ENCODE results near the gene CXCL17.
A peak's percentile ranks its signal among the peaks of the same experiment; 100 is the strongest.
"Not testable (repeated sequence)": the region's sequence is repeated elsewhere in the genome, so short reads cannot be mapped to it uniquely, and the experiment has no call there.

Gene CXCL17, protein sequence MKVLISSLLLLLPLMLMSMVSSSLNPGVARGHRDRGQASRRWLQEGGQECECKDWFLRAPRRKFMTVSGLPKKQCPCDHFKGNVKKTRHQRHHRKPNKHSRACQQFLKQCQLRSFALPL

DNA sequence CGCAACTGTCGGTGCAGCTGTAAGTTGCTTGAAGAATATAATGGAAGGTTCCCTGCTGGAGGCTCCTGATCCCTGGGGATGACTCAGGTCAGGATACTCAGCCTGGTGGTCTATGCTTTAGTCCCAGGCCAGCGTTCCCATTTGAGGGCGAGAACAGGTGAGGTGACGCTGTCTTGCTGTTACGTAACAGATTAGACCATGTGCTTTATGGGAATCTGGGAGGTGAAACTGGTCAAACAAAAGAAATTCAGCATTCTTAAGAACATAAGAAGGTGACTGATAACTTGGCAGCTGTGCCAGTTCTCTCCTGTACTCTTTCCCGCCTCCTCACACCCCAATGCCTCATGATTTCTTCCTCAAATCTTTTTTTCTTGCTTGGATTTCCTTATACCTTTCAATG, at the start of gene CXCL17:
TSS of gene CXCL17 (minus strand) at position 114 of the 400 bp plus-strand sequence. CDS start 114 bp downstream, outside the sequence.
- no peak within 1 kb of the TSS for H3K9ac ChIP-seq (ENCODE audit: low read length)
- no peaks in the 10 kb centered on the region for H3K36me3 ChIP-seq (ENCODE audit: control insufficient read depth, insufficient read depth, low read length)
- H3K27ac ChIP-seq (ENCODE audit: low read depth, low read length) = no peak within 1 kb of the TSS
- H3K4me1 ChIP-seq (ENCODE audit: control insufficient read depth, insufficient read depth, low read length) = no peaks in the 10 kb centered on the region
- no peaks in the 10 kb centered on the region for H3K27me3 ChIP-seq (ENCODE audit: control insufficient read depth, insufficient read depth, low read length)
- no peak within 1 kb of the TSS for H3K4me3 ChIP-seq (ENCODE audit: low read length)

DNA sequence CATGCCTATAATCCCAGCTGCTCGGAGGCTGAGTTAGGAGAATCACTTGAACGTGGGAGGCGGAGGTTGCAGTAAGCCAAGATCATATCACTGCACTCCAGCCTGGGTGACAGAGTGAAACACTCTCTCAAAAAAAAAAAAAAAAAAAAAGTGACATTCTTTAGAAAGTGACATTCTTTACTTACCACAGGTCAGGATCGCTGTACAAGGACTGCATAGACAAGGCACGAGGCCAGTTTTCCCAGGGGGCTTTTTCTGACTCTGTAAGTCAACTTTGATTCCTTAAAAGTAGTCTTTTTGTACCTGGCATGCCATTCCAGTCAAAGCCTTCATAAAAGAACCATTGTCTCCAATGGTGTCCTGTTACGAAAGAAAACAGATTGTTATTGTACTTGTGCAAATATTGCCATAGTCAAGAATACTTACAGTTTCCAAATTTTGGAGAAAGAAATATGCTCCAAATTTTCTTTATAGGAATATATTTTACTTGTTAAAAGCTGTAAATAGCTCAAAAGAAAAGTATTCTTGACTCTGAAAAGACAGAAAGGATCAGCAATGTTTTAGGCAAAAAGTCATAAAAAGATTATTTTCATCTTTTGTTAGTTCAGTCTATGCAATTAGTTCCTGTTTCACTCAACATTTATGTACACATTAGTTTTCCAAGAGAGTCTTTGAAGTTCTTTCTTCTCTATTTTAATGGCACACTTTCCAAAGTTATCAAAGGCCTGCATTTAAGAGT, 46.2 kb upstream of the CXCL17 start:
- no peaks in the 10 kb centered on the region for H3K27me3 ChIP-seq (ENCODE audit: control insufficient read depth, insufficient read depth, low read length)
- H3K4me3 ChIP-seq (ENCODE audit: low read length) = no peak overlapping the region
- no peak overlapping the region for H3K9ac ChIP-seq (ENCODE audit: low read length)
- H3K36me3 ChIP-seq (ENCODE audit: control insufficient read depth, insufficient read depth, low read length) = no peaks in the 10 kb centered on the region
- H3K4me1 ChIP-seq (ENCODE audit: control insufficient read depth, insufficient read depth, low read length) = no peaks in the 10 kb centered on the region
- H3K27ac ChIP-seq (ENCODE audit: low read depth, low read length) = no peak overlapping the region

GRCh38 chr19:42487798-42488178, 45.0 kb upstream of the CXCL17 start:
- Histone ChIP-seq H3K27me3 (ENCODE audit: control insufficient read depth, insufficient read depth, low read length) (no peaks in the 10 kb centered on the region), H3K4me1 (ENCODE audit: control insufficient read depth, insufficient read depth, low read length) (no peaks in the 10 kb centered on the region), H3K9ac (ENCODE audit: low read length) (no peak overlapping the region), H3K36me3 (ENCODE audit: control insufficient read depth, insufficient read depth, low read length) (no peaks in the 10 kb centered on the region), H3K27ac (ENCODE audit: low read depth, low read length) (no peak overlapping the region), H3K4me3 (ENCODE audit: low read length) (no peak overlapping the region)

DNA sequence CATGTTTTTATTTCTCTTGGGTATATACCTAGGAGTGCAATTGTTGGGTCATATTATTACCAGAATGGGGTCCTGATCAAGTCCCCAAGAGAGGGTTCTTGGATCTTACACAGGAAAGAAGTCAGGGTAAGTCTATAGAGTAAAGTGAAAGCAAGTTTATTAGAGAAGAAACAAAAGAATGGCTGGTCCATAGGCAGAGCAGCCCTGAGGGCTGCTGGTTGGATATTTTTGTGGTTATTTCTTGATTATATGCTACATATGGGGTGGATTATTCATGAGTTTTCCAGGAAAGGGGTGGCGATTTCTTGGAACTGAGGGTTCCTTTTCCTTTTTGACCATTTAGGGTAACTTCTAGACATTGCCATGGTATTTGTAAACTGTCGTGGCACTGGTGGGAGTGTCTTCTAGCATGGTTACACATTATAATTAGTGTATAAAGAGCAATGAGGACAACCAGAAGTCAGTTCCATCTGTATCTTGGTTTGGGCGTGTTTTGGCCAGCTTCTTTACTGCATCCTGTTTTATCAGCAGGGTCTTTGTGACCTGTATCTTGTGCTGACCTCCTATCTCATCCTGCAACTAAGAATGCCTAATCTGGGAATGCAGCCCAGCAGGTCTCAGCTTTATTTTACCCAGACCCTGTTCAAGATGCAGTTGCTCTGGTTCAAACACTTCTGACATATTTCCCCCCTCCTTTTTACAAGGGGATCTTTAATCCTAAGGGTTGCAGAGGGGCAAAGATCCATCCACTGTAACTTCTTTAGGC, 44.5 kb upstream of the CXCL17 start:
- no peaks in the 10 kb centered on the region for H3K36me3 ChIP-seq (ENCODE audit: control insufficient read depth, insufficient read depth, low read length)
- no peaks in the 10 kb centered on the region for H3K27me3 ChIP-seq (ENCODE audit: control insufficient read depth, insufficient read depth, low read length)
- no peak overlapping the region for H3K27ac ChIP-seq (ENCODE audit: low read depth, low read length)
- H3K9ac ChIP-seq (ENCODE audit: low read length) = no peak overlapping the region
- no peaks in the 10 kb centered on the region for H3K4me1 ChIP-seq (ENCODE audit: control insufficient read depth, insufficient read depth, low read length)
- no peak overlapping the region for H3K4me3 ChIP-seq (ENCODE audit: low read length)

DNA sequence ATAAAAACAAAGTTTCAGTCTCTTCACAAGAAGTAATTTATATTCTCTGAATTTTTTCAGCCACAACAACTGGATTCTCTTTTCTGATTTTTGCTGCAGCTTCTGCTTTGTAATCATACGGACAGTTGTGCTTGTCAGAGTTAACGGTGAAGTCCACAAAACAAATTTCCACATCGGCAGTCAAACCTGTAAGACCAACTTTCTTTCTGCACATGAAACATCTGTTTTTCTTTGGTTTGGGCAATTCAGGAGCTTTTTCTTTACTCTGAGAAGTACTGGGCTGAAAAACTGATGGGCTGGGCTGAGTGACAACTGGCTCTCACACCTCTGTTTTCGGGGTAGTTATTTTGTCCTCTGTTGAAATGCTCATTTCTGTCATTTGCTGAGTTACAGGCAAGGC, 42.3 kb upstream of the CXCL17 start:
- not testable (repeated sequence) for H3K36me3 ChIP-seq (ENCODE audit: control insufficient read depth, insufficient read depth, low read length); H3K27ac ChIP-seq (ENCODE audit: low read depth, low read length); H3K4me1 ChIP-seq (ENCODE audit: control insufficient read depth, insufficient read depth, low read length); H3K4me3 ChIP-seq (ENCODE audit: low read length); H3K27me3 ChIP-seq (ENCODE audit: control insufficient read depth, insufficient read depth, low read length); H3K9ac ChIP-seq (ENCODE audit: low read length)

GRCh38 chr19:42480335-42481095, 37.8 kb upstream of the CXCL17 start:
- Histone ChIP-seq H3K27me3 (ENCODE audit: control insufficient read depth, insufficient read depth, low read length) (no peaks in the 10 kb centered on the region), H3K4me1 (ENCODE audit: control insufficient read depth, insufficient read depth, low read length) (no peaks in the 10 kb centered on the region), H3K27ac (ENCODE audit: low read depth, low read length) (no peak overlapping the region), H3K4me3 (ENCODE audit: low read length) (peak overlapping the region; percentile 24), H3K9ac (ENCODE audit: low read length) (no peak overlapping the region), H3K36me3 (ENCODE audit: control insufficient read depth, insufficient read depth, low read length) (no peaks in the 10 kb centered on the region)

DNA sequence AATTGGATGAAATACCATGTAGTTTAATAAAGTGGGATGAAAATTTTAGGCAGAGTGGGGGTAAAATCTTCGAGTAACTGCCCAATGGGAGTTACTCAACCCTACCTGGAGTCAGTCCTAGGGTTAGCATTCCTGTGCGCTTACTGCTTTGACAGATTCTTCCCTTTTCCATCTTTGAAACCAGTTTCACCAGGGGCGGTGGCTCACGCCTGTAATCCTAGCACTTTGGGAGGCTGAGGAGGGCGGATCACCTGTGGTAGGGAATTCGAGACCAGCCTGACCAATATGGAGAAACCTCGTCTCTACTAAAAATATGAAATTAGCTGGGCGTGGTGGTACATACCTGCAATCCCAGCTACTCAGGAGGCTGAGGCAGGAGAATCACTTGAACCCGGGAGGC, 37.0 kb upstream of the CXCL17 start:
- H3K27ac ChIP-seq (ENCODE audit: low read depth, low read length) = no peak overlapping the region

DNA sequence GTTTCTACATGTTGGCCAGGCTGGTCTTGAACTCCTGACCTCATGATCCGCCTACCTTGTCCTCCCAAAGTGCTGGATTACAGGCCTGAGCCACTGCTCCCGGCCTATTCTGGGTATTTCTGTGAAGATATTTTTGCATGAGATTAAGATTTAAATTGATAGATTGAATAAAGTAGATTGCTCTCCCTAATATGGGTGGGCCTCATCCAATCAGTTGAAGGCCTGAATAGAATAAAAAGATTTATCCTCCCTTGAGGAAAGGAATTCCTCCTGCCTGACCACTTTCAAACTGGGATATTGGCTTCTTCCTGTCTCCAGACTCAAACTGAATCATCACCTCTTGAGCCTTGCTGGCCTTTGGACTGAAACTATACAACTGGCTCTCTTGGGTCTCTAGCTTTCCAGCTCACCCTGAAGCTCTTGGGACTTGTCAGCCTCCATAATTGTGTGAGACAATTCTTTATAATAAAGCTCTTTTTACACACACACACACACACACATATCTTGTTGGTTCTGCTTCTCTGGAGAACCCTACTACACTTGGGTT, 36.1 kb upstream of the CXCL17 start:
- Histone ChIP-seq H3K9ac (ENCODE audit: low read length) (no peak overlapping the region), H3K4me1 (ENCODE audit: control insufficient read depth, insufficient read depth, low read length) (no peaks in the 10 kb centered on the region), H3K27me3 (ENCODE audit: control insufficient read depth, insufficient read depth, low read length) (no peaks in the 10 kb centered on the region), H3K27ac (ENCODE audit: low read depth, low read length) (no peak overlapping the region), H3K4me3 (ENCODE audit: low read length) (no peak overlapping the region), H3K36me3 (ENCODE audit: control insufficient read depth, insufficient read depth, low read length) (no peaks in the 10 kb centered on the region)

More for the DNA sequence above, 37.0 kb upstream of the CXCL17 start:
- H3K4me1 ChIP-seq (ENCODE audit: control insufficient read depth, insufficient read depth, low read length) = no peaks in the 10 kb centered on the region
- no peaks in the 10 kb centered on the region for H3K27me3 ChIP-seq (ENCODE audit: control insufficient read depth, insufficient read depth, low read length)
- H3K9ac ChIP-seq (ENCODE audit: low read length) = no peak overlapping the region
- H3K4me3 ChIP-seq (ENCODE audit: low read length) = no peak overlapping the region
- H3K36me3 ChIP-seq (ENCODE audit: control insufficient read depth, insufficient read depth, low read length) = no peaks in the 10 kb centered on the region

- H3K36me3 ChIP-seq (ENCODE audit: control insufficient read depth, insufficient read depth, low read length) = no peaks in the 10 kb centered on the region
- H3K4me1 ChIP-seq (ENCODE audit: control insufficient read depth, insufficient read depth, low read length) = no peaks in the 10 kb centered on the region
- H3K27ac ChIP-seq (ENCODE audit: low read depth, low read length) = no peak overlapping the region
- no peak overlapping the region for H3K9ac ChIP-seq (ENCODE audit: low read length)
- no peak overlapping the region for H3K4me3 ChIP-seq (ENCODE audit: low read length)
- H3K27me3 ChIP-seq (ENCODE audit: control insufficient read depth, insufficient read depth, low read length) = no peaks in the 10 kb centered on the region
Measured at GRCh38 chr19:42477933-42478332, 35.2 kb upstream of the CXCL17 start.

DNA sequence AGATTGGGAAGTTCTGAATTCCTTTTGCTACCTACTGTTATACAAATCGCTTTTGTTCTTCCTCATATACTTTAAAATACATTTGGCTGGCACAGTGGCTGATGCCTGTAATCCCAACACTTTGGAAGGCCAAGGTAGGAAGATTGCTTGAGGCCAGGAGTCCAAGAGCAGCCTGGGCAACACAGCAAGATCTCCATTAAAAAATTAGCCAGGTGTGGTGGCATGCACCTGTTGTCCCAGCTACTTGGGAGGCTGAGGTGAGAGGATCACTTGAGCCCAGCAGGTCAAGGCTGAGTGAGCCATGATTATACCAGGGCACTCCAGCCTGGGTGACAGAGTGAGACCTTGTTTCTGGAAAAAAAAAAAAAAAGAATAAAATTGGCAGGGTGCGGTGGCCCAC, 34.4 kb upstream of the CXCL17 start:
- no peaks in the 10 kb centered on the region for H3K36me3 ChIP-seq (ENCODE audit: control insufficient read depth, insufficient read depth, low read length)

GRCh38 chr19:42475366-42475765, 32.6 kb upstream of the CXCL17 start:
- Histone ChIP-seq H3K36me3 (ENCODE audit: control insufficient read depth, insufficient read depth, low read length) (no peaks in the 10 kb centered on the region), H3K9ac (ENCODE audit: low read length) (no peak overlapping the region), H3K27ac (ENCODE audit: low read depth, low read length) (no peak overlapping the region), H3K27me3 (ENCODE audit: control insufficient read depth, insufficient read depth, low read length) (no peaks in the 10 kb centered on the region), H3K4me1 (ENCODE audit: control insufficient read depth, insufficient read depth, low read length) (no peaks in the 10 kb centered on the region), H3K4me3 (ENCODE audit: low read length) (no peak overlapping the region)

More for the DNA sequence above, 34.4 kb upstream of the CXCL17 start:
- no peak overlapping the region for H3K4me3 ChIP-seq (ENCODE audit: low read length)
- no peak overlapping the region for H3K27ac ChIP-seq (ENCODE audit: low read depth, low read length)
- no peak overlapping the region for H3K9ac ChIP-seq (ENCODE audit: low read length)
- H3K27me3 ChIP-seq (ENCODE audit: control insufficient read depth, insufficient read depth, low read length) = no peaks in the 10 kb centered on the region
- no peaks in the 10 kb centered on the region for H3K4me1 ChIP-seq (ENCODE audit: control insufficient read depth, insufficient read depth, low read length)

- Histone ChIP-seq H3K36me3 (ENCODE audit: control insufficient read depth, insufficient read depth, low read length) (no peaks in the 10 kb centered on the region), H3K27ac (ENCODE audit: low read depth, low read length) (no peak overlapping the region), H3K4me1 (ENCODE audit: control insufficient read depth, insufficient read depth, low read length) (no peaks in the 10 kb centered on the region), H3K4me3 (ENCODE audit: low read length) (no peak overlapping the region), H3K9ac (ENCODE audit: low read length) (no peak overlapping the region), H3K27me3 (ENCODE audit: control insufficient read depth, insufficient read depth, low read length) (no peaks in the 10 kb centered on the region)
Measured at GRCh38 chr19:42474743-42475142, 32.0 kb upstream of the CXCL17 start.
